ENCODE measurements around the gene FARP1.
A peak's percentile ranks its signal among the peaks of the same experiment; 100 is the strongest.
"Not testable (repeated sequence)": the region's sequence is repeated elsewhere in the genome, so short reads cannot be mapped to it uniquely, and the experiment has no call there.

FARP1 gene

GRCh38 chr13:98267080-98267912 lies 124.4 kb downstream of the FARP1 start:
- Histone ChIP-seq H3K27me3 (replicated peaks; ENCODE audit: control insufficient read depth, insufficient read depth, low read length) (no peaks in the 10 kb centered on the region), H3K36me3 (ENCODE audit: control insufficient read depth, insufficient read depth, low read length, severe bottlenecking) (no peaks in the 10 kb centered on the region)
- no peak for DNase-seq (ENCODE audit: low read depth)

DNA sequence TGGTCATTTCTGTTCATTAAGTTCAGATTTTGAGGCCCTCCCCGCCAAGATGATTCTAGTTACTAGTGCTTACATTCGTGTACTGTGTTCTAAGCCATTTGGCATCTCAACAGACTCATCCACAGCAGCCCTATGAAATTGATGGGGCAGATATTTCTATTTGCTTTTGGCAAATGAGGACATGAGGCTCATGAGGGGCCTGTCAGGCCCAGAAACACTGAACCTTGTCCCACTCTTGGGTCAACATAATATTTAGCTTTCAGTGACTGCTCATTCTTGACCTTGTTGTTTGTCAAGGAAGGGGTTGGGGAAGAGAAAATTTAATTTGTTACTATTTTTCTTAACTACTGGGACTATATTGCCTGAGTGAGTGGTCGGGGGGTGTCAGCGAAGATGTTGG lies 126.5 kb downstream of the FARP1 start:
- H3K9me3 ChIP-seq (ENCODE audit: control insufficient read depth, low read length): no peaks in the 10 kb centered on the region
- H3K36me3 ChIP-seq (ENCODE audit: control insufficient read depth, insufficient read depth, low read length, severe bottlenecking): no peaks in the 10 kb centered on the region
- H3K9ac ChIP-seq (ENCODE audit: low read length): no peak overlapping the region
- H3K4me1 ChIP-seq (ENCODE audit: control insufficient read depth, insufficient read depth, low read length): peaks cover 14% of the 10 kb centered on the region
- no peaks in the 10 kb centered on the region for H3K27me3 ChIP-seq (replicated peaks; ENCODE audit: control insufficient read depth, insufficient read depth, low read length)
- H3K4me3 ChIP-seq (ENCODE audit: low read length): no peak overlapping the region
- no peak for DNase-seq (ENCODE audit: low read depth)

More at GRCh38 chr13:98267080-98267912, 124.4 kb downstream of the FARP1 start:
- peaks cover 14% of the 10 kb centered on the region for H3K4me1 ChIP-seq (ENCODE audit: control insufficient read depth, insufficient read depth, low read length)
- H3K9ac ChIP-seq (ENCODE audit: low read length): no peak overlapping the region
- H3K4me3 ChIP-seq (ENCODE audit: low read length): no peak overlapping the region
- no peaks in the 10 kb centered on the region for H3K9me3 ChIP-seq (ENCODE audit: control insufficient read depth, low read length)

DNA sequence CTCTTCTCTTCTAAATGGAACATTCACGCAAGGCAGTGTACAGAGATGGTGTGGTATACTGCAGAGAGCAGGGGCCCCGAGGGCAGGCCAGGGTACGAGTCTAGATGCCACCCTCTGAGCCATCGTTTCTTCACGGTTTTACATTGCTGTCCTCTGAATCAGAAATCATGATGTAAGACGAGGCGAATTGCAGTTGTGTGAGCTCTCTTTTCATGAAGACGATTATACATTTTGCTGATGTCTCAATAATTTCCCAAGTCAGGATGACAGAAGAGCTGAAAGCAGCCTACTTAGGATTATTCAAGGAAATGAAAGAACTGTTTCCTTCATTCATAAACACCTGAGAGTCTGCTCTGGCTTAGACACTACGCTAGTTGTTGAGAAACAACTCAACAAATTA lies 127.9 kb downstream of the FARP1 start:
- Histone ChIP-seq H3K9ac (ENCODE audit: low read length) (no peak overlapping the region), H3K36me3 (ENCODE audit: control insufficient read depth, insufficient read depth, low read length, severe bottlenecking) (no peaks in the 10 kb centered on the region), H3K27me3 (replicated peaks; ENCODE audit: control insufficient read depth, insufficient read depth, low read length) (no peaks in the 10 kb centered on the region), H3K4me3 (ENCODE audit: low read length) (no peak overlapping the region), H3K9me3 (ENCODE audit: control insufficient read depth, low read length) (no peaks in the 10 kb centered on the region), H3K4me1 (ENCODE audit: control insufficient read depth, insufficient read depth, low read length) (peaks cover 23% of the 10 kb centered on the region)
- DNase-seq (ENCODE audit: low read depth): no peak

GRCh38 chr13:98271646-98272045 lies 128.8 kb downstream of the FARP1 start:
- not testable (repeated sequence) for H3K36me3 ChIP-seq (ENCODE audit: control insufficient read depth, insufficient read depth, low read length, severe bottlenecking); H3K9ac ChIP-seq (ENCODE audit: low read length); H3K4me3 ChIP-seq (ENCODE audit: low read length); DNase-seq (ENCODE audit: low read depth); H3K27me3 ChIP-seq (replicated peaks; ENCODE audit: control insufficient read depth, insufficient read depth, low read length); H3K9me3 ChIP-seq (ENCODE audit: control insufficient read depth, low read length)
- H3K4me1 ChIP-seq (ENCODE audit: control insufficient read depth, insufficient read depth, low read length): peaks cover 25% of the 10 kb centered on the region

DNA sequence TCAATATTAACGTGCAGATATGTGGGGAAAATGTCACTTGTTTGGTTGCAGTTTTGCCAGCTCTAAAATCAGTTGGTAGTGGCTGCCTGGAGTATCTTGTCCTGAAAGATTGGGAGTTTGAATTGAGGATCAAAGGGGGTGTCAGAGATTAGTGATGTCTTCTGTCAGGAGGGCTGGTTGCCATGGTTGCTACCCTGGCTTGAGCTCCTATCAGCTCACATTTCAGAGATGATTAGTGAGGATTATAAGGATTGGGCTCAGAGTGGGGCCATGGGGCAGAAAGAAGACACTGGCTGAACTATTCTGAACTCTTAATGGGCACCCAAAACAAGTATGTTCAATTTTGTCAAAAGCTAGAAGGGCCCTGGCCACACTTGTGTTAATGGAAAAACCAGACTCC lies 129.7 kb downstream of the FARP1 start:
- peaks cover 19% of the 10 kb centered on the region for H3K4me1 ChIP-seq (ENCODE audit: control insufficient read depth, insufficient read depth, low read length)
- no peak overlapping the region for H3K4me3 ChIP-seq (ENCODE audit: low read length)
- H3K9ac ChIP-seq (ENCODE audit: low read length): no peak overlapping the region
- no peaks in the 10 kb centered on the region for H3K27me3 ChIP-seq (replicated peaks; ENCODE audit: control insufficient read depth, insufficient read depth, low read length)
- no peaks in the 10 kb centered on the region for H3K9me3 ChIP-seq (ENCODE audit: control insufficient read depth, low read length)
- DNase-seq (ENCODE audit: low read depth): no peak
- H3K36me3 ChIP-seq (ENCODE audit: control insufficient read depth, insufficient read depth, low read length, severe bottlenecking): no peaks in the 10 kb centered on the region

DNA sequence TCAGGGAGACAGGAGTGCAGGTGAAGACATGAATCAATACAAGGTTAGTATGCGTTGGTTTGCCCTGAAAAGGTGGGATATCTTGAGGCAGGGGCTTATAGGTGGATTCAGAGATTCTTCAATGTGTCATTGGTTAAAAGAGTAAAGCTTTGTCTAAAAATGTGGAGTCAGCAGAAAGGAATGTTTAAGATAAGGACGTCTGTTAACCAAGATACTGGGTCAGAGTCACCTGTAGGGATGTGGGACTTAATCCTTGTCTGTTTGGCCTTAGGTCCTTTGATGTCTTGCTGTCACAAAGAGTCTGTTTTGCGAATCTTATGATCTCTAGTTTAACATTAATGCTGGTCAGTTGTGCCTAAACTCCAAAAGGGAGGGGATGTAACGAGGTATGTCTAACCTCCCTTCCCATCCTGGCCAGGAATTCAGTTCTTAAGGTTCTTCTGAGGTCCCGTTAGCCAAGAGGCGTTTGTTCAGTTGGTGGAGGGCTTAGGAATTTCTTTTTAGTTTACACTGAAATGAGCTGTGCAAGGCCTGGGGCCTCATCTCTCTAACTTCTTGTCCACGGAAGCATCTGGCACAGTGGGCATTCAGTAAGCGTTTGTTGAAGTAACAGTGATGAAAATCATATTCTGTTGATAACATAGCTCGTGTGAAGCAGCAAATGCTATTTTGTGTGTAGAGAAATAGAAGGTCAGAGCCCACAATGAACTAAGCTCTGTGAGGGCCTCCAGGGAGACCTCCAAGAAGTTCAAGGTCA lies 130.4 kb downstream of the FARP1 start:
- no peak overlapping the region for H3K4me3 ChIP-seq (ENCODE audit: low read length)
- H3K9ac ChIP-seq (ENCODE audit: low read length): no peak overlapping the region
- H3K4me1 ChIP-seq (ENCODE audit: control insufficient read depth, insufficient read depth, low read length): peaks cover 18% of the 10 kb centered on the region
- DNase-seq (ENCODE audit: low read depth): no peak
- no peaks in the 10 kb centered on the region for H3K27me3 ChIP-seq (replicated peaks; ENCODE audit: control insufficient read depth, insufficient read depth, low read length)
- no peaks in the 10 kb centered on the region for H3K9me3 ChIP-seq (ENCODE audit: control insufficient read depth, low read length)
- H3K36me3 ChIP-seq (ENCODE audit: control insufficient read depth, insufficient read depth, low read length, severe bottlenecking): no peaks in the 10 kb centered on the region

- H3K9me3 ChIP-seq (ENCODE audit: control insufficient read depth, low read length): no peaks in the 10 kb centered on the region
- H3K36me3 ChIP-seq (ENCODE audit: control insufficient read depth, insufficient read depth, low read length, severe bottlenecking): no peaks in the 10 kb centered on the region
- H3K27me3 ChIP-seq (replicated peaks; ENCODE audit: control insufficient read depth, insufficient read depth, low read length): no peaks in the 10 kb centered on the region
- H3K4me3 ChIP-seq (ENCODE audit: low read length): no peak overlapping the region
- no peak overlapping the region for H3K9ac ChIP-seq (ENCODE audit: low read length)
- DNase-seq (ENCODE audit: low read depth): no peak
- H3K4me1 ChIP-seq (ENCODE audit: control insufficient read depth, insufficient read depth, low read length): peaks cover 18% of the 10 kb centered on the region
These were observed 131.2 kb downstream of the FARP1 start for GRCh38 chr13:98273824-98274742.

DNA sequence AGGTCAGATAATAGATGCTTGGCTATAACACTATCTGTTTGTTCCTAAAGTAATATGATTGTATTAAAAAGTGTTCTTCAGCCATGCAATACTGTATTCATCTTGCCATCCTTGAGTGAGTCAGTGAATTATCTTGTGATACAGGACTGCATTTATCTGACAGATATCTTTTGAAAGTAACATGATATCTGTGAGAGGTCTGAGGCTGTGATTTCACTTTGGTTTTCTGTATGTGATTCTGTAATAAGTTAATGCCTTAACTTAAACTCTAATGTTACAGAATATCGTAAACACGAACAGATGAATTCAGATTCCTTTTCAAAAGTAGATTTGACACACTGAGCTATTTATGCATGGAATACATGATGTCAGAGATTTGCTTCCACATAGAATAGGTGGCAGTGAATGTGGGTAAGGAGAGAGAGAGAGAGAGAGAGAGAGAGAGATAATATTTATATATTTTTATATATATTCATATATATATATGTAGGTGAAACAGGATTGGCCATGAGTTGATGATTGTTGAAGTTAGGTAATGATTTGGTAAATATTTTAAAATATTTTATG lies 132.1 kb downstream of the FARP1 start:
- H3K9me3 ChIP-seq (ENCODE audit: control insufficient read depth, low read length): no peaks in the 10 kb centered on the region
- no peak overlapping the region for H3K9ac ChIP-seq (ENCODE audit: low read length)
- H3K4me1 ChIP-seq (ENCODE audit: control insufficient read depth, insufficient read depth, low read length): peaks cover 18% of the 10 kb centered on the region
- H3K27me3 ChIP-seq (replicated peaks; ENCODE audit: control insufficient read depth, insufficient read depth, low read length): no peaks in the 10 kb centered on the region
- no peak overlapping the region for H3K4me3 ChIP-seq (ENCODE audit: low read length)
- DNase-seq (ENCODE audit: low read depth): peak; percentile 65
- H3K36me3 ChIP-seq (ENCODE audit: control insufficient read depth, insufficient read depth, low read length, severe bottlenecking): no peaks in the 10 kb centered on the region

GRCh38 chr13:98275681-98276171 lies 132.8 kb downstream of the FARP1 start:
- H3K27me3 ChIP-seq (replicated peaks; ENCODE audit: control insufficient read depth, insufficient read depth, low read length): no peaks in the 10 kb centered on the region
- H3K4me1 ChIP-seq (ENCODE audit: control insufficient read depth, insufficient read depth, low read length): peaks cover 18% of the 10 kb centered on the region
- peak; percentile 63 for DNase-seq (ENCODE audit: low read depth)
- no peak overlapping the region for H3K9ac ChIP-seq (ENCODE audit: low read length)
- H3K9me3 ChIP-seq (ENCODE audit: control insufficient read depth, low read length): no peaks in the 10 kb centered on the region
- H3K4me3 ChIP-seq (ENCODE audit: low read length): no peak overlapping the region
- H3K36me3 ChIP-seq (ENCODE audit: control insufficient read depth, insufficient read depth, low read length, severe bottlenecking): no peaks in the 10 kb centered on the region

DNA sequence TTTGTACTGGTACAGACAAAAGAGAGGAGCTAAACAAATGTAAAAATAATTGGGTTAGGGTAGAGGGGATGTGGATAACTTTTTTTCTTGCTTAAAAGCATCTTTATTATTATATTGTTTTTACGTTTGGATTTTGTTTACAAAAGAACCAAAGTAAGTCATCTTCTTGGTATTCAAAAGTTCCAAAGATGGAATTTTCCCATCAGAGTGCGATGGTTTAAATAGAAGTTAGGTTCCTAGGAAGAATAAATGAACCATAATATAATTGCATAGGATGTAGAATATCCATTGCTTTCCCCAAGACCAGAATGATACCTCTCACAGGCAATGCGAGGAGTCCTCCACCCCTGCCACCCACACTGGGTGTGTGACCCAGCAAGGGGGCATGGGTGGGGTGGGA lies 133.6 kb downstream of the FARP1 start:
- Histone ChIP-seq H3K9me3 (ENCODE audit: control insufficient read depth, low read length) (no peaks in the 10 kb centered on the region), H3K36me3 (ENCODE audit: control insufficient read depth, insufficient read depth, low read length, severe bottlenecking) (no peaks in the 10 kb centered on the region), H3K27me3 (replicated peaks; ENCODE audit: control insufficient read depth, insufficient read depth, low read length) (no peaks in the 10 kb centered on the region), H3K4me1 (ENCODE audit: control insufficient read depth, insufficient read depth, low read length) (peaks cover 18% of the 10 kb centered on the region), H3K4me3 (ENCODE audit: low read length) (no peak overlapping the region), H3K9ac (ENCODE audit: low read length) (no peak overlapping the region)
- DNase-seq (ENCODE audit: low read depth): peak; percentile 34

All from adipocyte (in vitro differentiated cells).